GM23248 (cell line): Measurements from ENCODE around the gene NEIL1. TPM values are rescaled to one million over a fixed set of nuclear protein-coding genes. Genes with fewer than 3 reads are reported as not detected.
"Not testable (repeated sequence)": the region's sequence is repeated elsewhere in the genome, so short reads cannot be mapped to it uniquely, and the experiment has no call there.

ENCODE experiments used
- DNase-seq: peaks from one replicate; pipeline ENCODE4 v3.0.0-alpha.2; 2015
- H2AFZ ChIP-seq: fragments of 200-600 bp; sonication (generic); 2 replicates; pipeline ENCODE4 v1.6.1; 2016; ENCODE audit warnings: antibody characterized with exemption
- H3F3A ChIP-seq: fragments of 200-600 bp; sonication (generic); 2 replicates; pipeline ENCODE4 v1.6.1; 2016; ENCODE audit warnings: mild to moderate bottlenecking, antibody characterized with exemption, mixed run types; ENCODE audit not compliant: insufficient read depth
- H3K27ac ChIP-seq: fragments of 200-600 bp; sonication (generic); 2 replicates; pipeline ENCODE4 v1.5.1; 2016; ENCODE audit warnings: mild to moderate bottlenecking
- H3K27me3 ChIP-seq: fragments of 200-600 bp; sonication (generic); replicated peaks from 2 replicates; pipeline ENCODE4 v1.6.1; 2016; ENCODE audit warnings: mild to moderate bottlenecking; ENCODE audit not compliant: insufficient read depth
- H3K36me3 ChIP-seq: fragments of 200-600 bp; sonication (generic); 2 replicates; pipeline ENCODE4 v1.6.1; 2016; ENCODE audit warnings: low read depth, mild to moderate bottlenecking
- H3K4me1 ChIP-seq: fragments of 200-600 bp; sonication (generic); 2 replicates; pipeline ENCODE4 v1.6.1; 2016; ENCODE audit warnings: mild to moderate bottlenecking; ENCODE audit not compliant: insufficient read depth
- H3K4me2 ChIP-seq: fragments of 200-600 bp; sonication (generic); one replicate; pipeline ENCODE4 v1.6.1; 2016; ENCODE audit warnings: mild to moderate bottlenecking; ENCODE audit not compliant: unreplicated experiment
- H3K4me3 ChIP-seq: fragments of 200-600 bp; sonication (generic); 2 replicates; pipeline ENCODE4 v1.5.1; 2016; ENCODE audit warnings: mild to moderate bottlenecking
- H3K79me2 ChIP-seq: fragments of 200-600 bp; sonication (generic); 2 replicates; pipeline ENCODE4 v1.6.1; 2016; ENCODE audit warnings: mild to moderate bottlenecking; ENCODE audit not compliant: insufficient read depth
- H3K9ac ChIP-seq: fragments of 200-600 bp; sonication (generic); 2 replicates; pipeline ENCODE4 v1.6.1; 2016; ENCODE audit warnings: mild to moderate bottlenecking
- H3K9me2 ChIP-seq: fragments of 200-600 bp; sonication (generic); 2 replicates; pipeline ENCODE4 v1.6.1; 2016; ENCODE audit warnings: mixed run types, mild to moderate bottlenecking, moderate library complexity; ENCODE audit not compliant: insufficient read depth
- H3K9me3 ChIP-seq: fragments of 200-600 bp; sonication (generic); one replicate; pipeline ENCODE4 v1.6.1; 2017; ENCODE audit warnings: low read depth
- H4K20me1 ChIP-seq: fragments of 200-600 bp; sonication (generic); 2 replicates; pipeline ENCODE4 v1.6.0; 2016; ENCODE audit not compliant: insufficient read depth
- EZH2 ChIP-seq: fragments of 200-600 bp; sonication (generic); IDR thresholded peaks from 2 replicates; pipeline ENCODE4 v1.6.1; 2018; ENCODE audit warnings: antibody characterized with exemption, mild to moderate bottlenecking; ENCODE audit not compliant: insufficient read depth, poor library complexity, severe bottlenecking
- EZH2phosphoT487 ChIP-seq: fragments of 200-600 bp; sonication (generic); IDR thresholded peaks from 2 replicates; pipeline ENCODE4 v1.6.1; 2018; ENCODE audit warnings: antibody characterized with exemption, moderate library complexity, mild to moderate bottlenecking, low read depth; ENCODE audit not compliant: insufficient read depth
- WGBS, 2 experiments: methylation state at CpG; one replicate each; pipeline ENCODE4 v1.1.6; 2015 to 2017; ENCODE audit warnings: low lambda C conversion rate in 2 of 2, low coverage in 1 of 2; ENCODE audit errors: missing lambda C conversion rate in 2 of 2; 5-methylcytosine and 5-hydroxymethylcytosine counted together
- in situ Hi-C: fragments of 300-500 bp; cut with MboI; formaldehyde crosslinking; loops from 2 replicates; pipeline ENCODE4 v1.15.0; 2020
- polyA plus RNA-seq: library from polyadenylated mRNA; unstranded; fragments of >200 nt; fragmentation: Nextera tagmentation; extraction: Ambion mirVana; gene quantifications from 2 replicates; pipeline ENCODE4 v1.2.1, GENCODE V29; 2016
- total RNA-seq: library from RNA; depleted of rRNA; stranded (reverse); fragments of >200 nt; shearing (Covaris generic); gene quantifications from 2 replicates; pipeline ENCODE4 v1.2.3, GENCODE V29; 2014

The NEIL1 gene
- total and polyA plus RNA-seq, 2 experiments from 2014 or later = 3.9 to 15.9 TPM

GRCh38 chr15:75313116-75313845 lies 33.6 kb upstream of the NEIL1 start:
- no peaks in the 10 kb centered on the region for H3F3A ChIP-seq
- no peak overlapping the region for H3K4me2 ChIP-seq
- no peak overlapping the region for H3K9ac ChIP-seq
- H3K27ac ChIP-seq = no peak overlapping the region
- 78 to 82% methylated on average over 13 of the region's 13 CpGs for WGBS, 2 experiments
- H2AFZ ChIP-seq = no peak overlapping the region
- in situ Hi-C loops = no loop called here
- H3K9me3 ChIP-seq = no peaks in the 10 kb centered on the region
- TF ChIP-seq EZH2 = no peak
- no peak for TF ChIP-seq EZH2phosphoT487
- H3K9me2 ChIP-seq = no peaks in the 10 kb centered on the region
- peaks cover 17% of the 10 kb centered on the region for H3K27me3 ChIP-seq
- DNase-seq = no peak
- no peaks in the 10 kb centered on the region; the same call in 1 of the 2 replicates for H3K4me1 ChIP-seq
- H3K36me3 ChIP-seq = no peaks in the 10 kb centered on the region
- H3K4me3 ChIP-seq = no peak overlapping the region
- H4K20me1 ChIP-seq = no peaks in the 10 kb centered on the region
- no peaks in the 10 kb centered on the region for H3K79me2 ChIP-seq

DNA sequence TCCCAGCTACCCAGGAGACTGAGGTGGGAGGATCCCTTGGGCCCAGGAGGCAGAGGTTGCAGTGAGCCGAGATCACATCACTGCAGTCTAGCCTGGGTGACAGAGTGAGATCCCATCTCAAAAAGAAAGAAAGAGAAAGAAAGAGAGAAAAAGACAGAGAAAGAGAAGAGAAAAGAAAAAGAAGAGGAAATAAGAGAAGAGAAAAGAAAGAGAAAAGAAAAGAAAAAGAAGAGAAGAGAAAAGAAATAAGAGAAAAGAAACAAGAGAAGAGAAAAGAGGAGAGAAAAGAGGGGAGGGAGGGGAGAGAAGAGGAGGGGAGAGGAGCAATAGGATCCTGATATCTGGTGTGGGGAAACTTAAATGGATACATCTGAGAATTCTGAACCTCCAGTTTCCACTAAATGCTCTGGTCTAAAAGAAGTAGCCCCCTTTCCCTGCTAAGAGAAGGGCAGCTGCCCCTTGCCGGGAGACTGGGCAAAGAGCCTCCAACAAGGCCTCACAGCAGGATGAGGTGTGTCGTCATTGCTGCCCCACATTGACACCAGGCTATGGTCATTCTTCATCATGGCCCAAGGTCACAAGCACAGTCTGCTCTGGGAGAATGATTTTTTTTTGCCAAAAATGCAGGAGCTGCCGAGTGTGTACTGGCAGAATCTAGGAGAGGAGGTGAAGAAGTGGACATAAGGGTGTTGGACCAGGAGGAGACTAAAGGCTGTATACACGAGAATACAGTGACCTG lies 32.1 kb upstream of the NEIL1 start:
- H3K4me2 ChIP-seq = no peak overlapping the region
- TF ChIP-seq EZH2phosphoT487 (no peak), EZH2 (no peak)
- 56 to 62% methylated on average over 5 of the region's 5 CpGs for WGBS, 2 experiments
- no peaks in the 10 kb centered on the region for H3K79me2 ChIP-seq
- no peaks in the 10 kb centered on the region; the same call in 1 of the 2 replicates for H3K4me1 ChIP-seq
- no peaks in the 10 kb centered on the region for H3K9me3 ChIP-seq
- H3K27me3 ChIP-seq = peaks cover 11% of the 10 kb centered on the region
- in situ Hi-C loops = no loop called here
- H3K9me2 ChIP-seq = no peaks in the 10 kb centered on the region
- H3K9ac ChIP-seq = no peak overlapping the region
- no peak overlapping the region for H3K4me3 ChIP-seq
- DNase-seq = no peak
- no peak overlapping the region for H3K27ac ChIP-seq
- no peaks in the 10 kb centered on the region for H4K20me1 ChIP-seq
- no peak overlapping the region for H2AFZ ChIP-seq
- no peaks in the 10 kb centered on the region for H3F3A ChIP-seq
- no peaks in the 10 kb centered on the region for H3K36me3 ChIP-seq

DNA sequence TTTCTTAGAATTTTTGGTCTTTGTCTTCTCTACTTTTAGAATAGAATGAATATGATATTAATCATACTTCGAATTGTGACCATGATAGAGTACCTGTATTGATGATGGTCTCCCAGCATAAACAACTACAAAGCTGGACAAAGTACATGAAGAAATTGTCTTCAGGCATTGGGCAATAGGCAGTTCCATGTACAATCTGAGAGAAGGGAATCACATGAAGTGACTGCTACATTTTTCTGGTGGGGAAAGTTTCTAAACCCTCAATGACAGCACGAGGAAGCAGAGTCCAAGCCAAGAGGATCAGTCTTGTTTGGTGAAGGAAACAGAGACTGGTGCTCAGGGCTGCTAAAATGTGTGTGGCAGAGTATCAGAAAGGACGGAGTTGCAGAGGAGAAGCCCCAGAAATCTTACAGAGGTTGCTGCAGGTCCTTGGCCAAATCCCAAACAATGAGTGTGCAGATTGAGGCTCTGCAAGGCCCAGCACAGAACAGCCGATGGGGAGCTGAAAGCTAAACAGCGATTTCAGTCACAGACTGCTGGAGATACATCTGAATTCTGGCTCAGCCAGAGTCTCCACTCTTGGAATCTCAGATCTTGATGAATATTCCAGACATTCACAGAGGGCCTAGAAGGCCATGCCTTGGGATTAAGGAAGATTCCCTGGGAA lies 27.5 kb upstream of the NEIL1 start:
- H3F3A ChIP-seq, H3K4me3 ChIP-seq, H3K79me2 ChIP-seq, H4K20me1 ChIP-seq, H3K9me3 ChIP-seq, H3K4me2 ChIP-seq, DNase-seq, H3K9ac ChIP-seq, H3K27ac ChIP-seq, H3K36me3 ChIP-seq, H3K4me1 ChIP-seq, H2AFZ ChIP-seq, in situ Hi-C loops, H3K9me2 ChIP-seq: not testable (repeated sequence)
- peaks cover 15% of the 10 kb centered on the region for H3K27me3 ChIP-seq
- 64 to 66% methylated on average over 5 of the region's 5 CpGs for WGBS, 2 experiments

DNA sequence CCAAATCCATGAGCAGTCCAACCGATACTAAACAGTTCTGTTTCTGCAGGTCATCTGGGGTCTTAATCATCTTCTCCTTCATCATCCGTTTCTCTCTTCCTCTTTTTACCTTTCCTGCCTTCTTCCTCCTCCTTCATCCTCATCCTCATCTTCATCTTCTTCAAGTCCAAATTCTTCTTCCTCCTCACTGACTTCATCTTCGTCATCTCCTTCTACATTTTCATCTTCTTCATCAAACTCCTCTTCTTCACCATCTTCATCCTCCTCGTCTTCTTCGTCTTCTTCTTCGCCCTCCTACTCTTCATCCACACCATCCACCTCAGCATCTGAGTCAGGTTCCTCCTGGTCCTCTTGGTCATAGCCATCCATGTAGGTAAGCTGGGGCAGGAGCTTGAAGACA lies 25.1 kb upstream of the NEIL1 start:
- peaks cover 8% of the 10 kb centered on the region for H3K27me3 ChIP-seq
- no peaks in the 10 kb centered on the region for H3K79me2 ChIP-seq
- H3K9ac ChIP-seq = no peak overlapping the region
- no peak overlapping the region for H2AFZ ChIP-seq
- H3F3A ChIP-seq = no peaks in the 10 kb centered on the region
- DNase-seq = no peak
- H3K27ac ChIP-seq = no peak overlapping the region
- H3K4me2 ChIP-seq = no peak overlapping the region
- H3K4me3 ChIP-seq = no peak overlapping the region
- no peaks in the 10 kb centered on the region for H3K4me1 ChIP-seq
- no peak for TF ChIP-seq EZH2phosphoT487
- TF ChIP-seq EZH2 = no peak
- in situ Hi-C loops = no loop called here
- no peaks in the 10 kb centered on the region for H3K9me2 ChIP-seq
- 62 to 73% methylated on average over 6 of the region's 6 CpGs for WGBS, 2 experiments
- no peaks in the 10 kb centered on the region for H3K36me3 ChIP-seq
- no peaks in the 10 kb centered on the region for H3K9me3 ChIP-seq
- H4K20me1 ChIP-seq = no peaks in the 10 kb centered on the region
